Ascending aorta (tissue), 2 donors: ENCODE results near the gene ADGRV1. TPM values are rescaled to one million over a fixed set of nuclear protein-coding genes. Genes with fewer than 3 reads are reported as not detected.

Experiments used
- DNase-seq, 2 donors: peaks; one replicate each; pipeline ENCODE4 v3.0.0-alpha.2; 2019; ENCODE audit warnings: low spot score in 2 of 2
- H3K27ac ChIP-seq, 2 donors: fragments of 200-600 bp; sonication (generic); one replicate each; pipeline ENCODE4 v1.5.1; 2016 to 2017; ENCODE audit warnings: mild to moderate bottlenecking in 1 of 2
- H3K27me3 ChIP-seq: fragments of 200-600 bp; sonication (generic); one replicate; pipeline ENCODE4 v1.5.1; 2017
- H3K36me3 ChIP-seq, 2 donors: fragments of 200-600 bp; sonication (generic); one replicate each; pipeline ENCODE4 v1.5.1; 2016
- H3K4me1 ChIP-seq, 2 donors: fragments of 200-600 bp; sonication (generic); one replicate each; pipeline ENCODE4 v1.5.1; 2016 to 2017; ENCODE audit warnings: mild to moderate bottlenecking in 1 of 2
- H3K4me3 ChIP-seq, 2 donors: fragments of 200-600 bp; sonication (generic); one replicate each; pipeline ENCODE4 v1.5.1; 2016 to 2017; ENCODE audit warnings: mild to moderate bottlenecking in 1 of 2
- H3K9me3 ChIP-seq, 2 donors: fragments of 200-600 bp; sonication (generic); one replicate each; pipeline ENCODE4 v1.5.1; 2016
- CTCF ChIP-seq, 3 experiments: fragments of 200-600 bp in 2 of 3; fragments of 450-650 bp in 1 of 3; sonication (generic) in 2 of 3; IDR thresholded peaks; one replicate each; pipeline ENCODE4 v1.5.1; 2016 to 2019; ENCODE audit warnings: antibody characterized with exemption in 3 of 3, mild to moderate bottlenecking in 1 of 3, moderate library complexity in 1 of 3
- intact Hi-C: fragments of 100-400 bp; cut with DNase I; formaldehyde crosslinking; loops from one replicate; pipeline ENCODE4 v1.15.1; 2023
- total RNA-seq: library from RNA; depleted of rRNA; stranded (reverse); fragments of >200 nt; gene quantifications from one replicate; pipeline ENCODE4 v1.1.0, GENCODE V29; 2016

The ADGRV1 gene
- total RNA-seq, 1 donor from 2014 or later = 6.9 TPM

- Histone ChIP-seq H3K4me1 (peaks cover 0 to 8% of the 10 kb centered on the region in 2 donors), H3K27ac (peak overlapping the region; percentile 51 to 79), H3K4me3 (no peak overlapping the region), H3K9me3 (no peaks in the 10 kb centered on the region), H3K36me3 (no peaks in the 10 kb centered on the region), H3K27me3 (no peaks in the 10 kb centered on the region)
- DNase-seq = no peak
- intact Hi-C loops = no loop called here
- TF ChIP-seq CTCF (IDR thresholded peaks at IDR 0.05) = no peak
Measured at GRCh38 chr5:91065496-91065895, 506.9 kb downstream of the ADGRV1 start.

- no peak overlapping the region for H3K4me3 ChIP-seq
- no peaks in the 10 kb centered on the region for H3K27me3 ChIP-seq
- peaks cover 0 to 8% of the 10 kb centered on the region in 2 donors for H3K4me1 ChIP-seq
- H3K27ac ChIP-seq = no peak overlapping the region
- H3K36me3 ChIP-seq = no peaks in the 10 kb centered on the region
- intact Hi-C loops = no loop called here
- no peak for TF ChIP-seq CTCF (IDR thresholded peaks at IDR 0.05)
- no peak for DNase-seq
- no peaks in the 10 kb centered on the region for H3K9me3 ChIP-seq
Measured at GRCh38 chr5:91069364-91069763, 510.8 kb downstream of the ADGRV1 start.

GRCh38 chr5:91070761-91071550, 512.4 kb downstream of the ADGRV1 start:
- intact Hi-C loops = no loop called here
- Histone ChIP-seq H3K27ac (no peak overlapping the region), H3K27me3 (no peaks in the 10 kb centered on the region), H3K4me1 (peaks cover 0 to 8% of the 10 kb centered on the region in 2 donors), H3K9me3 (no peaks in the 10 kb centered on the region), H3K36me3 (no peaks in the 10 kb centered on the region), H3K4me3 (no peak overlapping the region)
- TF ChIP-seq CTCF (IDR thresholded peaks at IDR 0.05) = no peak
- no peak for DNase-seq

- intact Hi-C loops = no loop called here
- no peak overlapping the region for H3K4me3 ChIP-seq
Measured at GRCh38 chr5:91072881-91073280, 514.3 kb downstream of the ADGRV1 start.

GRCh38 chr5:91074615-91075014, 516.0 kb downstream of the ADGRV1 start:
- Histone ChIP-seq H3K9me3 (no peaks in the 10 kb centered on the region), H3K27me3 (no peaks in the 10 kb centered on the region), H3K36me3 (no peaks in the 10 kb centered on the region), H3K4me3 (no peak overlapping the region), H3K27ac (no peak overlapping the region), H3K4me1 (peaks cover 3 to 18% of the 10 kb centered on the region in 2 donors)
- peak in 1 of 3 experiments; percentile 25 for TF ChIP-seq CTCF (IDR thresholded peaks at IDR 0.05)
- intact Hi-C loops = no loop called here
- no peak for DNase-seq

More at GRCh38 chr5:91072881-91073280, 514.3 kb downstream of the ADGRV1 start:
- H3K27me3 ChIP-seq = no peaks in the 10 kb centered on the region
- DNase-seq = no peak
- H3K36me3 ChIP-seq = no peaks in the 10 kb centered on the region
- no peak overlapping the region for H3K27ac ChIP-seq
- H3K9me3 ChIP-seq = no peaks in the 10 kb centered on the region
- no peak for TF ChIP-seq CTCF (IDR thresholded peaks at IDR 0.05)
- H3K4me1 ChIP-seq = peaks cover 0 to 8% of the 10 kb centered on the region in 2 donors
